ENCODE measurements around the gene CCDC90B.

CCDC90B gene

GRCh38 chr11:83285151-83285770 lies 906 bp downstream of the CCDC90B start:
- TF ChIP-seq CTCF (IDR thresholded peaks at IDR 0.05; ENCODE audit: low read depth, low read length), result no peak
- H3K4me3 ChIP-seq (ENCODE audit: low read depth, low read length), result peak overlapping the region; percentile 89

GRCh38 chr11:83284501-83285150 lies 1.5 kb downstream of the CCDC90B start:
- no peak for TF ChIP-seq CTCF (IDR thresholded peaks at IDR 0.05; ENCODE audit: low read depth, low read length)

GRCh38 chr11:83282084-83282716 lies 4.0 kb downstream of the CCDC90B start:
- no peak overlapping the region for H3K4me3 ChIP-seq (ENCODE audit: low read depth, low read length)
- TF ChIP-seq CTCF (IDR thresholded peaks at IDR 0.05; ENCODE audit: low read depth, low read length), result no peak

More at GRCh38 chr11:83284501-83285150, 1.5 kb downstream of the CCDC90B start:
- H3K4me3 ChIP-seq (ENCODE audit: low read depth, low read length), result peak overlapping the region; percentile 89

GRCh38 chr11:83280256-83280655 lies 5.9 kb downstream of the CCDC90B start:
- no peak for TF ChIP-seq CTCF (IDR thresholded peaks at IDR 0.05; ENCODE audit: low read depth, low read length)
- no peak overlapping the region for H3K4me3 ChIP-seq (ENCODE audit: low read depth, low read length)

GRCh38 chr11:83278351-83278750 lies 7.8 kb downstream of the CCDC90B start:
- H3K4me3 ChIP-seq (ENCODE audit: low read depth, low read length), result no peak overlapping the region
- TF ChIP-seq CTCF (IDR thresholded peaks at IDR 0.05; ENCODE audit: low read depth, low read length), result no peak

- TF ChIP-seq CTCF (IDR thresholded peaks at IDR 0.05; ENCODE audit: low read depth, low read length), result no peak
- H3K4me3 ChIP-seq (ENCODE audit: low read depth, low read length), result no peak overlapping the region
Observed at GRCh38 chr11:83275888-83276641, 10.1 kb downstream of the CCDC90B start.
